SIG-M5 (cell line): ENCODE results near the gene ADAMTS1.

Source experiments
- DNase-seq: peaks from one replicate; lab custom pipeline; 2025; lab: John Stamatoyannopoulos, UW

Gene ADAMTS1

DNA sequence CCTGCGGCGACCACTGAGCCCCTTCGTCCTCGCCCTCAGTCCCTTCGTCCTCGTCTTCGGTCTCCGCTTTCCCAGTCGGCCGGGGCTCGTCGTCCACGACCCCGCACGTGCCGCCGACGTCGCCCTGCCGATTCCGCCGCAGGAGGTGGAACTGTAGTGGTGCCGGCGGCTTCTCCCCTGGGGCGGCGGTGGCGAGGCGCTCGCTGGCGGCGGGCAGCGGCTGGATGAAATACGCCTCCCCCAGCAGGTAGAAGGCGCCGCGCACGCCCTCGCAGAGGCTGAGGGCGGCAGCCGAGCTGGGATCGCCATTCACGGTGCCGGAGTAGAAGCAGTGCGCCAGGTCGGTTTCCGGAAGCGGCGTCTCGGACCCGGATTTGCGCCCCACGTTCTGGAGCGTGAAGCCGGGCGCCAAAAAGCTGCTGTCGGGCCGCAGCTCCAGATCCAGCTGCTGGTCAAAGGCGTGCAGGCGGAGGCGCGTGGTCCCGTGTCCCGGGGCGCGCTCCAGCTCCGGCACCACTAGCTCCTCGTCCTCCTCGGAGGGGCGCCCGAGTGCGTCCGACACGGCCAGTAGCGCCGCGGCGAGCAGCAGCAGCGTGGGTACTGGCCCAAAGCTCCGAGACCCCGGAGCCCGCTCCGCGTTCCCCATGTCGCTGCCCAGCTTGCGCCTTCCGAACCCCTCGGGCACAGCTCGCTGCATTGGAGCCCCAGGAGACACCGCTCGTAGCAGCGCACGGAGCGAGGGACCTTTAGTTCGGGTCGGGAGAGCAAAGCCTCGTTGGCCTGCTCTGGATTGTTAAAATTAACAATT lies 747 bp downstream of the ADAMTS1 start:
- no peak for DNase-seq

DNA sequence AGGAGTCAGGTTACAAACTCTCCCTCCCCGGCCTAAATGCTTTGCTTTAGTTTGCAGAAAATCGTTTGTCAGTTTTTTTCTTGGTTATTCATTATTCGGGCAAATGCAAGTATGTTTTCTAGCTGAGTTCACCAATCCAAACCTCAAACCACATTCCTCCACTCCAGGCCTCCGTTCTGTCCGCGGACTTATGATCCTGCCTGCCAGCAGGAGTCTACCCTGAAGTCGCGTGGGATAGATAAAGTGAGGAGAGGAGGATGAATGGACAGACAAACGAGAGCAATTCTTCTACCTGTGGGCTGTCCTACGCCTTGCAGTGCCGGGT lies 1.3 kb downstream of the ADAMTS1 start:
- DNase-seq, result no peak

DNA sequence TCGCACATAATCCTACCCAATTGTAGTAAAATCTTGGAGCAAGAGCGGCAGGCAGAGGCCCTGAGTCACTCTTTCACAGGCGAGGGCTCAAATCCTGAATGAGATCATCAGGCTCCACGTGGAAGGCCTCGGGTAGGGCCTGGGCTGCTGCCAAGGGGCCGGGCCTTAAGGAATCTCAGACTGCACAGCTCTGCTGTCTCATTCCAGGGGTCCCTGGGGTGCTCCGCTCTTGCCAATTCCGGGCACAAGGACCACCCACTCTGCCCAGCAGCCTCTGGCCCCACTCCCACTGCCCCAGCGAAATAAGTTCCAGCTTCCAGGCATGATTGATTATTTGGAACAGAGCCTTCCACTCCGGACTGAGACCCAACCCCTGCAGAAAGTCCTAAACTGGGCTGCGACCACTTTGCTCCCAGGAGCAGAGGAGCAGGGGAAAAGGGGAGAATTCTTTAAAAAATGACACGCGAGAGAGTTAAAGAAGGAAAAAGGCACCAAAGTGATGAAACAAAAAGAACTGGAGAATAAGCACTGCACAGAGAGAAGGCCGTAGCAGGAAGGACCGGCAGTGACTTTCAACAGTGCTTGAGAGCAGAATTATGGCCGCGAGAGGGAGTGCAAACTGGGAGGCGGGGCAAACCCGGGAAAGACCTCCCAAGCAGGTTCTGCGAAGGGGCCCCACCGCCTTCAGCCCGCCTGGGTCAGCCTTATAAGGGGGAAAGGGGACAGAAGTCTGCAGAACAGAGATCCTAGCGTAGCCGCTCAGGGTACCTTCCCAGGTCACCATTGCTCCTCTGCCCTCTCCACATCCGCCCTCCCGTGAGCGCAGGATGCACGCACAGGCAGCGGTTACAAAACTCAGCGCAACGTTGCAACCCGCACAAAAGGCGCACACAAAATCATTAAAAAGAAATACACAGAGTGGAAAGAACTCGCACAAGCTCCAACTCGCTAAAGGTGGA lies 2.0 kb downstream of the ADAMTS1 start:
- DNase-seq, result peak; percentile 51

DNA sequence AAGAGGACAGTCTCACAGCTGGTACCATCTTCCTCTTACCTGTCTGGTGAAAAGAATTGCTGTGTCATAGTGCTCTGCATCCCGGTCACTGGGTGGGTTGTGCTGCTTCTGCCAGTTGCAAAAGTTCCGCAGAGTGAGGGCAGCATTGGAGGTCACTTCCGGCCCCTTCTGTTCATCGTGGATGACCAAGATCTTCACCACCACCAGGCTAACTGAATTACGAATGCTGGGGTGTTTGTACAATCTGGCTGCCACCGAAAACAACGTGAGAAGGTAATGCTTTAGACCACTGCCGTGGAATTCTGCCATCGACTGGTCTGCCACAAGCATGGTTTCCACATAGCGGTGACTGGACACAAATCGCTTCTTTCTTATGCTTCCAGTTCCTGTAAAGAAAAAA lies 2.9 kb downstream of the ADAMTS1 start:
- DNase-seq, result no peak

DNA sequence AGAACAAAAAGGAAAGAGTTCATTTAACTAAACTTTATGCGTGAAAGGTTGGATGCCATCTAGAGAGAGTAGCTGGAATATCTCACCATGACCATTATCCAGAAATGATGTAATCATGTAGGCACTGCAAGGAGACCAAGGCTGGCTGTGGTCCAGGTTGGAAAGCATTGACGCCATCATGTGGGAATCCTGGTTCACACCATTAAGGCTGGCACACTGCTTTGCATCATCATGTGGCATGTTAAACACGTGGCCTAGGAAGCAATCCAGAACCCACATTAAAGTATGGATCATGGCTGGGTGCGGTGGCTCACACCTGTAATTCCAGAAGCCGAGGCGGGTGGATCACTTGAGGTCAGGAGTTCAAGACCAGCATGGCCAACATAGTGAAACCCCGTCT lies 4.3 kb downstream of the ADAMTS1 start:
- DNase-seq, result no peak

DNA sequence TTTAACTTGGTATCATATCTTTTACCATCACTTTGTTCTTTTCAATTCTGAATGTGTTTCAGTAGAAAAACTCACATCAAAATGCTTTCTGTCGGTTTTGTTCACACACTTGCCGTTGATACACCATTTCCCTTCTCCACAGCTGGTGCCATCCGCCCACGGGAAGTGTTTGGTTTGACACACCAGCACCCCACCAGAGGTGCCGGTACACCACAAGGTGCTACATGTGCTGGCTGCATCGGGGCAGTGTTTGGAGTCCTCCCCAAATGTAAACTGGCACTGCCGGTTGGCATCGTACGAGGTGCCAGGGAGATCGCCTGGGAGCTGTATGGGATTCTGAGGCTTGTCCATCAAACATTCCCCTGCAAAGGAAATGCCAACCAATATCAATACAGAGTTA lies 5.0 kb downstream of the ADAMTS1 start:
- DNase-seq, result no peak

DNA sequence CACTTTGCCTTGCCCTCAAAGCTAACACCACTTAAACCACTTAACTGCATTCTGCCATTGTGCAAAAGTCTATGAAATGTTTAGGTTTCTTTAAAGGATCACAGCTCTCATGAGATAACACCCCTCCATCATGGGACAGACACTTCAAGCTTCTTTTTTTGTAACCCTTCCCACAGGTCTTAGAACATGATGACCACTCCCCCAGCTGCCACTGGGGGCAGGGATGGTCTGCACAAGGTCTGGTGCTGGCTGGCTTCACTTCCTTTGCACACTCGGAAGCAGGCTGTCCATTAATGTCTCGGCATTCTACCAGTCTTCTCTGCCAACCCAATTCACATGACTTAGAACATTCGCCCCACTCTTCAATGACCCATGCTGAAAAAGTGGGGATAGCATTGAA lies 7.7 kb downstream of the ADAMTS1 start:
- no peak for DNase-seq

DNA sequence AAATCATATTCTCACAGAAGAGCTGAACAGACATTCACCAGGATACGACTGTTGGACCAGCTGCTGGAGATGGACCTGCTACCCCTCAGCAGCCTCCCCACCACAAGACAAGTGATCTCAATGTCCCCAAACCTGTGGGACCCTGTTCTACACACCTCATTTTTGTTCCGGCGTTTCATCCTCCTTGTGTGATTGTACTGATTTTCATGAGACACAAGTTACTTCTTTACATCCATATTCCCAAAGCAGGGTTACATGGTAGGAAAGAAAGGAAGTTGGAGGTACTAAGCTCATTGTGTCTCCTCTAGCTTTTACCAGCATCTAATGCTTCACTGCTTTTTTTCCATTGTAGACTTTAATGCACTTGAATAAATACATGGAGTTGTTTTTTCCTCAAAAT lies 8.7 kb downstream of the ADAMTS1 start:
- DNase-seq, result no peak

DNA sequence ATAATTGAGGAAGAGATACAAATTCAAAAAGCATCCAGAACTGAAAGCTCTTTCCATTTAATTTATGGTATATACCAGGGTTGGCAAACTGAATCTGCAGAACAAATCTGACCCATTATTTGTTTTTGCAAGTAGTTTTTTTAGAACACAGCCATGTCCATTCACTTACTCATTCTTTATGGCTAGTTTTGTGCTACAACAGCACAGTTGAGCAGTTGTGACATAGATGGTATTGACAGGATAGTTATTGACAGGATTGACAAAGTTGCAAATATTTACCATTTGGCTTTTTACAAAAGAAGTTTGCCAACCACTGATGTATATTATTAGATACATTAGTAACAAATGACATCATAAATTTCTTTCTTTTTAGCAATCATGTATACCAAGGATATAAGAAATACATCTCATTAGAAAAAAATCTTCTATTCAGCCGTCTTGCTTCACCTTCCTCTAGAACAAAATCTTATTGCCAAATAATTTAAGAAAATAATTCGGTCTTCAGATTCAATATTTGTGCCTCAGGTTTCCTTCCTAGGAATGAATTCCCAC lies 9.4 kb downstream of the ADAMTS1 start:
- DNase-seq, result no peak

DNA sequence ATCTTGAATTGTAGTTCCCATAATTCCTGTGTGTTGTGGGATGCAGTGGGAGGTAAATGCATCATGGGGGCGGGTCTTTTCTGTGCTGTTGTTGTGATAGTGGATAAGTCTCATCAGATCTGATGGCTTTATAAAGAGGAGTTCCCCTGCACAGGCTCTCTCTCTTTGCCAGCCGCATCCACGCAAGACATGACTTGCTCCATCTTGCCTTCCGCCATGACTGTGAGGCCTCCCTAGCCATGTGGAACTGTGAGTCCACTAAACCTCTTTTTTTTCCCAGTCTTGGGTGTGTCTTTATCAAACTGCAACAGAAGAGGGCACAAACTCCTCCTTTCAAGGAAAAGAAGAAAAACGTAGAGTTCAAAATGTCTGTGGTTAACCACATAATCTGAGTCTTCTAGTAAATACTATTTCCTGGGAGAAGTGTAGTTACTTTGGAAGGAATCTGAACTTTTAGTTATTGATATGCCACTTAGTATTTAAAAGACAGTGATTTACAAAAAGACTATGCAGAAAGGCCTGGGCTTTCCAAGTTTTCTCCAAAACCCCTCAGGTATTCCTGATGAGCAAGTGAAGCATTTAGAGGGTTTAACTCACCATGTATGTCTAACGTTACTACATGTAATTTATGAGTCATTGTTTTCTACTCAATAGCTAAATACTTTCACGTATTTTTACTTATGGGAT lies 10.0 kb downstream of the ADAMTS1 start:
- DNase-seq, result no peak

DNA sequence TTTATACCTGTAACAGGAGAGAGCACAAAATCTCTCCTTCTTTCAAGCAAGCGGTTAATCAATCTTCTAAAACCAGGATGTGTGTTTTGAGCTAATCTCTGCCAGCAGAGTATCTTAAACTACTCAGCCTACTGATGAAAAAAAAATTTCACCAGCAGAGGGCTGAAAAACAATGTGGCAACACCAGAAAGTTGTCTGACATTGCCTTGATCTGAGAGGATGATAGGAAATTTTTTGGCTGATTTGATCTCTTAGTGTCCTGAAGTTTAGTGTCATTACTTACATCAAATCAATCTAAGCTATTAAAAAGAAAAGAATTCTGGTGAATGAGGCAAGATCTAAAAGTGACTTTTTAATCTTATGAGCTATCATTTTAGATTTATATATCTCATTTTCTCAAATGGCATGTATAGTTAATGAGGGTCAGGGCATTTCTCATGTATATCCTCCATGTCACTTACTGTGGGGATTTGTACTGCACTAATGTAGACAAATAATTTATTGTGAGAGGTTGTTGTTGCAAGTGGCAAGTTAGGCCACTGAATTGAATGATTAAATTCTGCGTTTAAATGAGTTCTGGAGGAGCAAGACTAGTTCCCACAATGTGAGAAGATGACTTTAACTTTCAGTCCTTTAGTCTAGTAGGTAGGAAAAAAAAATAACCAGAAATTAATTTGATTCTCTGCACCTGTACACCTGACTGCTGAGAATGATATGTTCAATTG lies 10.9 kb downstream of the ADAMTS1 start:
- DNase-seq, result no peak

DNA sequence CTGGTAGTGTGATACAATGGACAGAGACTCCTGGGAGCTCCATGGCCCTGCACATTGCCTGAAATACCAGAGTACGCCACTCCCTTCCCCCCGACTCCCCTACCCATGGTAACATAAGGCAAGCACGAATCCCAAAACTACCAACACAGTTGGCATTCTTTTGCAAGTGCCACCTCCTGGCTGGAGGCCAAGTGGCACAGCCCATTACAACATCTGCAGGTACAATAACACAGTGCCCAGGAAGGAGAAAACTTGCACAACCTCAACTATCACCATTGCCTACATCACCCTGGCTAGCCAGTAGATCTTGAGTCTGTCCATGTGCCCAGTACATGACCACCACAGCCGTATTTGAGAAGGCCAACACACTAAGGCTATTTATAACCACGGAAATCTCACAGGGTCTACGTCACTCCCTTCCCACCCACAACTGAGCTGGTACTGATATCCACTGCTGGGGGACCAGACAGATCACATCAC lies 11.7 kb downstream of the ADAMTS1 start:
- DNase-seq, result no peak

DNA sequence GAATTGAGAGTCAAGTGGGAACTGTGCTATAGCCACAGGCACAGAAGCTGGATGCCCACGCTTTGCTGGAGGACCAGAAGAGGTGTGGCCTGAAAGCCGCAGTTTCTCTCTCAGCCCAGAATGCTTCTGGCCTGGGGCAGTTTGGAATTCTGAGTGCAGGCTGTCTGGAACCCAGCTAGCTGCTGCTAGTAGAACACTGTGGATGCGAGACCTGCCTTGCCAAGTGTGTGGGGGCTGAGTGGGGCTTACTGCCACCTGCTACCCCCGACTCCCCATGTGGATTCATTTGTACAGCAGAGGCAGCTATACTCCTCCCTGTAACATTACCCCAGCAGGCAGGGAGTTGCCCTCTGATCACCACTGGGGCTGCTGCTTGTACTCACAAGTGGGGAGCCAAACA lies 12.2 kb downstream of the ADAMTS1 start:
- no peak for DNase-seq

DNA sequence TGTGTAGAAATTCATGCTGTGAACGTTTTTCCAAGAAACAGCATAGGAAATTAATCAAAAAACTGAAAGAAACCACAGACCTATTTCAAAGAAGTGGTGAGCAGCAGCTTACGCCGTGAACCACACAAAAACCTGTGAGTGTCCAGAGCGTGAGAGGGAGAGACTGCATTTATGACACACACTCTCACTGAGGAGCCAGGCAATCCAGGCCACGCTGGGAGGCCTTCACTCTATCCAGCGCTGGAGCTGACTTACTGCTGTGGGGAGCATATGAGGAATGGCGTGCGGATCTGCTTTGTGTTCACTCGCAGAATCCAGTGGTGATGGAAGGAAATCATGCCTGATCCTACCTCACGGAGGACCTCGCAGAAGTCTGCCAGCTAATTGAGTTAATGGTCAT lies 12.7 kb downstream of the ADAMTS1 start:
- DNase-seq, result no peak

DNA sequence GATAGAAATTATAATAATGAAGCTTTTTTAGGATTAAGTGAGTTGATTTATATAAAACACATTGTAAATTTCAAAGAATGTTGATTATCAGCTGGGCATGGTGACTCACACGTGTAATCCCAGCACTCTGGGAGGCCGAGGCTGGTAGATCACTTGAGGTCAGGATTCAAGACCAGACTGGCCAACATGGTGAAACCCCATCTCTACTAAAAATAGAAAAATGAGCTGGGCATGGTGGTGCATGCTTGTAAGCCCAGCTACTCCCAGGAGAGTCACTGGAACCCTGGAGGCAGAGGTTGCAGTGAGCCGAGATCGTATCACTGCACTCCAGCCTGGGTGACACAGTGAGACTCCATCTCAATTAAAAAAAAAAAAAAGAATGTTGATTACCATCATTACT lies 18.4 kb downstream of the ADAMTS1 start:
- no peak for DNase-seq

DNA sequence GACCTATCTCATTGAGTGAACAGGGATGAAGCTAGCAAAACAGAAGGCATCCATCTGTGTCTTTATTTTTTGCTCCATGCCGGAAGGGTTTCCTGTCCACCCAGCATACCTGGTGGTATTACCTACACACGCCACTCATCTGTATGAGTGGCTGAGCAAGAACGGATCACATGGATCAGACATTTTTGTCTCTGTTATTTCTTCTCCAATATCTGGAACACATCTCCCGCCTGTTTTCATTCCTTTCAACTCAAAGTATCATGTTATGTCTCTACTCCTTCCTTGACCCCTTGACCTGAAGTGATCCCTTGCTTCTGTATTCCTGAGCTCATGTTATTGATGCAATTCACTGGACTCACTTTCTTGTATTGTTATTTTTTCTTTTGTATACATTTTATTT lies 24.7 kb downstream of the ADAMTS1 start:
- no peak for DNase-seq

DNA sequence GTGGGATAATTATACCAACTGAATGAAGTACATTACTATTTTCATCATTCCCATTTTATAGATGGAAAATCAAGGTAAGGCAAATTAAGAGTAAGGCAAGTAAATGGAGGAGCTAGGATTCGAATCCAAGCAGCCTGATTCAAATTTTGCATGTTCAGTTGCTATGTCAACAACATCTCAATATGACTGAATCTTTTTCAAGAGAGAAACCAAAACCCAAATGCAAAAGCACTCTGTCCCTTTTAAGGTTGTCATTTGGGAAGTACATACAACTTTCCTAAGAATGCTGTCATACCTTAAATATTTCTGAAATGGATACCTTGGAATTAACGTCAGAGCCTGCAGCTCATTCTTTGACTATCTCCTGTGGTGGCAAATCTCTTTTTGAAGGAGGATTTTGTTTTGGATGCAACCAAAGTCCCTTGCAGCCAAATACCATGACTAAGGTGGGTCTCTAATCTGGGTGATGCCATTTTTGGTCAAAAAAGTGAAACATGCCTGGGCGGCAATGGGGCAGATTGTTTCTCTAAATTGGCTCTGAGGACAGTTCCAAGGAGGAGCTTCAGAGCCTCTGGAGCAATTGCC lies 25.4 kb downstream of the ADAMTS1 start:
- DNase-seq, result no peak

DNA sequence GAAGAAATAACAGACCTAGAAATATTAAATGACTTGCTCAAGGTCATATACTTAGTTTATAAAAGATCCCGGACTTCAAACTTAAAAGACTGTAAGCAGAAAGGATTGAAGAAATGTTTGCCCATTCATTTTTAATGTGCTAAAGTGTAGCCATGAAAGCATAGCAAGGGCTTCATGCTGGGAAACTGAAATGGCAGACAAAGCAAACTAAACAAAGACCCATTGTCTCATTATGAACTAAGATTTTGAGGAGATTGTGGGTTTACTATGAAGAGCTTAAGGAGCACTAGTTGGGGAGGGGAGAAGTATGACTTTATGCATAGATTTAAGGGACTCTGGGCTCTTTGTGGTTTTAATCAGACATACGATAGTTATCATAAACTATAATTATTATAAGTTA lies 26.3 kb downstream of the ADAMTS1 start:
- DNase-seq, result no peak

DNA sequence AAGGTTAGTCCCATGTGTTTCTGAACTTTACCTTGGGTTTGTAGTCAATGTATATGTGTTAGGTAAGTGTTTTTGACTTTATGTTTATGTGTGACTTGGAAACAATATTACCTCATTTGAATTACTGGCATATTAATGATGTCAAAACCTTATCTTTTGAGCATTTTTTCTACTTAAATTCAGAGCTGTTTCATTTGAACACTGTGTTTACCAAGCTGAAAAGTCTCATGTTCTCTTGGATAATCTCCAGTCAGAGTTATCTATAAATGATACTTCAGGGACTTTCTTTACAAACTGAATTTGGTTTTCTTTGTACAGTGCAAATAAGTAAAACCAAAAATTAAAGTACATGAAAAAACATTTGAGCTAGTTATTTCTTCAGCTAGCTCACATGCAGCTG lies 30.0 kb downstream of the ADAMTS1 start:
- no peak for DNase-seq

DNA sequence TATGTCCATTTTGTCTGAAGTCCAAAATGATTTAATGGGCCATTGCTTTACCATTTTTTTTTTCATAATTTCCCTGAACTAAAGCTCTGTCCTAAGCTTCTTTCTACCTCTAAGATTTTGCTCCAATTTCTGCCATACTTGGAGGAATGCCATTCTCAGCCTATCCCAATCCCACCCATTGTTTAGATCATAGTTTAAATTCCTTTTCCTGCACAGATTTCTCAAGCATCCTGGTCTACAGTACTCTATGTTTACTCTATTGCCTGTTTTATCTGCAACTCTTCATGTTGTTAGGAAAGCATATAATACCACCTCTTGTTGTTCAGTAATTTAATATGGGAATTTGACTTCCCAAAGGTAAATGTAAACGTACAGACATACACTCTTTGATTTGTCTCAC lies 30.8 kb downstream of the ADAMTS1 start:
- no peak for DNase-seq

DNA sequence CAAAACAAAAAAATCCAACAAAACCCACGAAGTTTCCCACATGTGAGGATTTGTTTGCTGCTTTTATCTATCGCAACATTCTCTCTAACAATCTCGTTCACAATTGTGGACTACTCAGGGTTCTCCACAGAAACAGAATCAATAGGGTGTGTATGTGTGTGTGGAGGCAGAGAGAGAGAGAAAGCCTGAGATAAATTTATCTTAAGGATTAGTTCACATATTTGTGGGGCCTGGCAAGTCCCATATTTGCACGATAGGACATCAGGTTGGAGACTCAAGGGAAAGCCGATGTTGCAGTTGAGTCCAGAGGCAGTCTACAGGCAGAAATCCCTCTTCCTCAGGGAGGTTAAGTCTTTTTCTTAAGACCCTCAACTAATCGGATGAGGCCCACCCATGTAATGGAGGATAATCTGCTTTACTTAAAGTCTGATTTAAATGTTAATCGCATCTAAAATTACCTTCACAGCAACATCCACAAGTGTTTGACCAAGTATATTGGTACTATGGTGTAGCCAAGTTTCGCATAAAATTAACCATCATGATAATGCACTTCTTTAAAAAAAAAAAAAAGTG lies 31.7 kb downstream of the ADAMTS1 start:
- no peak for DNase-seq
